HG02763 (cell line): ENCODE data around the gene SPEF2.
"Not testable (repeated sequence)": the region's sequence is repeated elsewhere in the genome, so short reads cannot be mapped to it uniquely, and the experiment has no call there.

Source experiments
- ATAC-seq: cut with Tn5 transposase; IDR thresholded peaks from one replicate; pipeline ENCODE4 v1.9.1; 2021; ENCODE audit warnings: mild to moderate bottlenecking, moderate library complexity; ENCODE audit not compliant: unreplicated experiment

The SPEF2 gene

GRCh38 chr5:35657877-35658276 lies 40.2 kb downstream of the SPEF2 start:
- ATAC-seq: no peak

DNA sequence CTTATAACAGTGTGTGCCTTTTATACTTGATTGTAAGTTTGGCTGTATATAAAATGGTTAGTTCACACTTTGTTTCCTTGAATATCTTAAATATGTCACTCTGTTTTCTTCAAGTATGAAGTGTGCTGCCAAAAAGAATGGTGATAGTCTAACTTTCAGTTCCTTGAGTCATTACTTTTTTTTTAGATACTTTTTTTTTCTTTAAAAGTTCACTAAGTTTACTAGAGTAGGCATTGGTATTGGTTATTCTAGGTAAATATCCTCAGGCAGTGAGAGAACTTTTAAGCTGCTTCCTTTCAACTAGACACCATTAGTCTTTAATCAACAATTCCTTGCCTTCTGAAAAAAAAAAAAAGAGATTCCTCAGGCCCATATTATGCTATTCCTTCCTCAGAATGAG lies 41.9 kb downstream of the SPEF2 start:
- ATAC-seq: no peak

DNA sequence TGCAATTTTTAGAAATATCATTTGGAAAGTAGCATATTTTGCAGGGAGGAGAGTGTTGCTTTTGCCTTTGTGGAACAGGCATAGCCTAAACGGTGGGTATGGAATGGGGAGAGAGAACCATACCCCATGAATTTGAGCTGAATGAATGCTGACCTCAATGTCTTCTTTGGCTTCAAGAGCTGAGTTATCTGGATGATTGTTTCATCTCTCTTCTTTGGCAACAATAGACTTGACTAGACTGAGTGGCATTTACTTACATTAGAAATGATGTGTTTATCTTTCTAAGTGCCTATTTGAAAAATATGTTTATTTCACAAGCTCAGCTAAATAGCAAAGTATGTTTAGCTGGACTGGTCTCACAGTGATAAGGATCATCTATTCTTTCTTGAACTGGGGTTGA lies 42.8 kb downstream of the SPEF2 start:
- ATAC-seq: no peak

- ATAC-seq: no peak
Observed at GRCh38 chr5:35664584-35664983, 46.9 kb downstream of the SPEF2 start.

- no peak for ATAC-seq
Observed at GRCh38 chr5:35665096-35665495, 47.4 kb downstream of the SPEF2 start.

GRCh38 chr5:35668319-35668718 lies 50.7 kb downstream of the SPEF2 start:
- no peak for ATAC-seq

DNA sequence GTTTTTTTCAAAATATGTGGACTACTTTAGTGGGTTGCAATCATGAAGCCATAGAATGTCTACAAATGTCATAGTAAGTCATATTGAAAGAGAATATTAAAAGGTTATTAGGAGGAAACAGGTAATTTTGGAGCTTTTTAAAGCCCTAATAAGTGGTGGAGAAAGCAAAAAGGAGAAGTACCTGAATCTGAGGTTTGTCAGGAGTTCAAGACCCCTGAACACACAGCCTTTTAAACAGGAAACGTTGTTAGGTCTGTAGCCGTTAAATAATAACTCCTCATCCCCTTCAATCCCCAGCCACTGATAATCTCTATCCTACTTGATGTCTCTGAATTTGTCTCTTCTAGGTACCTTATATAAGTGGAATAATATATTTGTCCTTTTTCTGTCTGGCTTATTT lies 51.1 kb downstream of the SPEF2 start:
- ATAC-seq: no peak

GRCh38 chr5:35671541-35672295 lies 54.1 kb downstream of the SPEF2 start:
- no peak for ATAC-seq

- ATAC-seq: not testable (repeated sequence)
Observed at GRCh38 chr5:35672296-35672655, 54.6 kb downstream of the SPEF2 start.

DNA sequence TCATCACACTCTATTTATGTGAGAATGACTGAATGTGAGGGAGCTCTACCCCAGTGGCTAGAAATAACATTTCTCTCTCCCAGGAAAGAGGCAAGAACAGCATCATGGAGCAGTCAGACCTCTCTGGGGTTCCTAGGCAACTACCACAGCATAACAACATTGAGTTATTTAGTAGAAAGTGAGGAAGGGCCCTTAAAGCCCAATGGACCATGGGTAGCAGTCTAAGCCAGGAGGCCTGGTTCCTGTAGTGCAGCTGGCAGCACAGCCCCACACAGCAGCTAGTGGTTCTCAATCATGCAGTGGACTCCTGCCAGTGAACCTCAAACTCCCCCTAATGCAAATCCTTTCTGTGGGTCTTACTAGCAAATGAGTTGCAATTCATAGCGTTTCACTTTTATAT lies 55.3 kb downstream of the SPEF2 start:
- no peak for ATAC-seq

- no peak for ATAC-seq
Observed at GRCh38 chr5:35674049-35674448, 56.4 kb downstream of the SPEF2 start.

GRCh38 chr5:35675392-35675791 lies 57.7 kb downstream of the SPEF2 start:
- no peak for ATAC-seq

DNA sequence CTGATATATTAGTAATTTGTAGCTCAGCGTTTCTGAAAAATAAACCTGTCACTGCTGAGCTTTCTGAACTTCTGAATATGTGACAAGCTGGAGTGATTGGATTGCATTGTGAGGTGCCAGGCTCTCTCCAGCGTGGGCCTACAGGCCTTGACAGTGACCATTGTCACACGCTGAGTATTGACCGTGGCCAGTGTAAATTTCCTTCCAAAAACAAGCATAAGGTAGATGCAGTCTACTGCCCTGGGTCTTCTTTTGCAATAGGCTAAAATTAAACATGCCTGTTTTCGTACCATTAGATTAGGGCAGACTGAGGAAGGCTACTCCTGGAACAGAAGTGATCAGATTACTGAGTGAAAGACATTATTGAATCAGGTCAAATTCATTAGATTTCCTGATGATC lies 60.2 kb downstream of the SPEF2 start:
- no peak for ATAC-seq

GRCh38 chr5:35678661-35679060 lies 61.0 kb downstream of the SPEF2 start:
- ATAC-seq: no peak

DNA sequence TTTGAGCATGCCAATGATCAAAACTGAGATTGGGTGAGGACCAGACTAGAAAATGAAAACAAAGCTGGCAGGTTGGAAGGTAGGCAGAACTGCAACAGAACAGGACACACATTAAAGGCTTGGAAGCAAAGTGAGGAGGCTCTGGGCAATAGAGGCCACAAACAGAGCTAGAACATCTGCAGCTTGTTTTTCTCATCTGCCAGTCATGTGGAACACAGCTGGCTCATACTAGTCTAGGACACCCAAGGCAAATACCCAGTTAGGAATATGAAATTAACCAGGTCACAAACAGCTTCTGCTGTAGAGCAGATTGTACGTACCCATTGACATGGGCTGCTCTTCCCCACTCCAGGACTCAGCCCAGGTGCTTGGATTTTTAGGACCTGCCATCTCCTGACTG lies 61.7 kb downstream of the SPEF2 start:
- no peak for ATAC-seq

- no peak for ATAC-seq
Observed at GRCh38 chr5:35681911-35682310, 64.2 kb downstream of the SPEF2 start.

- ATAC-seq: no peak
Observed at GRCh38 chr5:35683466-35683865, 65.8 kb downstream of the SPEF2 start.

GRCh38 chr5:35685161-35685560 lies 67.5 kb downstream of the SPEF2 start:
- no peak for ATAC-seq

DNA sequence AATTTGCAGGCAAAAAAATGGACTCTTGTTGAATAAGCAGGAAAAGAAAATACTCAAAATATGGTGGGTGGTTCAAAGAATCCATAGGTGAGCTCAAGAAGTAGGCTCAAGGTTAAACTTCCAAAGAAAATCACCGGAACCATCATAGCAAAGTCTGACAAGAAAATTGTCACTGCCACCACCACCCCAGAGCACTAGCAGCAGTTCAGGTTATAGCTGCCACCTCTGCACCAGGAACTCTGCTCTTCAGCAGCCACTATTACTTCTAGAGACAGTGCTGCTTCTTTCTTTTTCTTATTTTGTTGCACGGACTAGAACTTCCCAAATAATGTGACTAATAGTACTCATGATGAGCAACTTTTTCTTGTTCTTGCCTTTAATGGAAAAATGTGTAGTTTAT lies 70.3 kb downstream of the SPEF2 start:
- ATAC-seq: no peak

GRCh38 chr5:35694481-35694880 lies 76.8 kb downstream of the SPEF2 start:
- ATAC-seq: no peak

DNA sequence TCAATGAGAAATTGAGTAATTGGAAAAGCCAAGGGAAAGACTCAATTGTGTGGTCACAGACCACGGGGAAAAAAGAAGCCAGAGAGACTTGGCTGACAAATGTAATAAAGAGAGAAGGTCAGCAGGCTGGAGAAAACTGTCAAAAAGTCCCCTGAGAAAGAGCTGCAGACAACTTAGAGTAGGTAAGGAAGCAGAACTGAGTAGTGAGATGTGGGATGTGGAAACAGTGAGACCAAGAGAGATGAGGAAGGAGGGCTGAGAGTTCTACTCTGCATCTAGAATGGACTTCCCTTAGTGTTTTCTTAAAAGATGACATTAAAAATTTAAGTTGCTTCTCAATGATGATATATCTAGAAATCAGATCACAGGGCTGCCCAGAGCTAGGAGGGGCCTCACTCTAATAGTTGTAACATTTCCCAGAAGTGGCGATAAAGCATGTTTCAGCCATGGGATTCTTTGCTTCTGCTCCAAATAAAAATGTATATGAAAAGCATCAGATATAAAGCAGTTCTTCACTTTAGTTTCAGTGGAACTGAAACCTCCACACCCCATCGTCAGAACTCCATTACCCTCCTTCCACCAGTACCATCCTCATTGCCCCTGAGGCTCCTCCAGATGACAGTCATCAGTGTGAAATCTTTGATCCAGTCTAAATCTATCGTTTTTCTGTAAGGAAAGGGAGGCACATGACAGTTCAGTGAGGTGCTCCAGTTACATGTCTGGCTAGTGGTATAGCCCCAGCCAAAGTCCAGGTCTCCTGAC lies 80.6 kb downstream of the SPEF2 start:
- no peak for ATAC-seq

DNA sequence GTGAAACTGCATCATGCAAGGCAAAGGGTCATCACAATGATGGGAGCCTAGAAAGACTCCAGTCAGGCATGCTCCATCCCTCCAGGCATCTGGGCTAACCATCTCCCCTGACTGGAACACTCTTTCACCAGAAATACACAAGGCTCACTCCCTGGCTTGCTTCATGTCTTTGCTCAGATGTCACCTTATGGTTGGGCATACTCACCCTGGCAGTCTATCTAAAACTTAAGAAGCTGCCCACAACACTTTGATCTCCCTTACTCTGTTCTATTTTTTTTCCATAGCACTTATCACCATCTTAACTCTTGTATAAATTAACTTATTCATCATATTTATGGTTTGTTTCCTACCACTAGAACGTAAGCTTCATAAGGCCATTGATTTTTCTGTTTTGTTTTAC lies 90.0 kb downstream of the SPEF2 start:
- ATAC-seq: no peak

DNA sequence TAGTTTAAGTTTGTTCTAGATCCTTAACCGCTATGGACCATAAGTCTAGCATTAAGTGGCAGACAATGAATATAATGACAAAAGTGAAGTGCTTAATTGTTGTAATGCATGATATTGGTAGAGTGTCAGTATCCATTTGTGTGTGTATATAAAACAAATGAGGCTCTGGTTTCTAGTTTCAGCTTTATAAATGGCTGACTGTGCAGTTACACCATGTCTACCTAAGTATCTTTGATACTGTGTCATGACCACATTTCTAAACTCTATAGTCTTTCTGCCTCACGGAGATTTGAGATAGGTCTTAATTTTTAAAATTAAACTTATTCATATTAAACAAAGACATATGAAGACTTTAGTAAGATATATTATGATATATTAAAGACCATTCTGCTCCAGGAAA lies 92.0 kb downstream of the SPEF2 start:
- no peak for ATAC-seq
